HG03457 (cell line): ENCODE results near the gene NASP.

Experiments used
- ATAC-seq: cut with Tn5 transposase; IDR thresholded peaks from one replicate; pipeline ENCODE4 v1.9.1; 2021; ENCODE audit warnings: moderate number of reproducible peaks; ENCODE audit not compliant: unreplicated experiment

The NASP gene

GRCh38 chr1:45660336-45660735 is 76.5 kb downstream of the NASP start:
- no peak for ATAC-seq

GRCh38 chr1:45666836-45667235 is 83.0 kb downstream of the NASP start:
- no peak for ATAC-seq

- no peak for ATAC-seq
These were observed 83.7 kb downstream of the NASP start for GRCh38 chr1:45667321-45668111.
